ENCODE results near the gene FRRS1L.

FRRS1L gene, protein sequence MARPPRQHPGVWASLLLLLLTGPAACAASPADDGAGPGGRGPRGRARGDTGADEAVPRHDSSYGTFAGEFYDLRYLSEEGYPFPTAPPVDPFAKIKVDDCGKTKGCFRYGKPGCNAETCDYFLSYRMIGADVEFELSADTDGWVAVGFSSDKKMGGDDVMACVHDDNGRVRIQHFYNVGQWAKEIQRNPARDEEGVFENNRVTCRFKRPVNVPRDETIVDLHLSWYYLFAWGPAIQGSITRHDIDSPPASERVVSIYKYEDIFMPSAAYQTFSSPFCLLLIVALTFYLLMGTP

DNA sequence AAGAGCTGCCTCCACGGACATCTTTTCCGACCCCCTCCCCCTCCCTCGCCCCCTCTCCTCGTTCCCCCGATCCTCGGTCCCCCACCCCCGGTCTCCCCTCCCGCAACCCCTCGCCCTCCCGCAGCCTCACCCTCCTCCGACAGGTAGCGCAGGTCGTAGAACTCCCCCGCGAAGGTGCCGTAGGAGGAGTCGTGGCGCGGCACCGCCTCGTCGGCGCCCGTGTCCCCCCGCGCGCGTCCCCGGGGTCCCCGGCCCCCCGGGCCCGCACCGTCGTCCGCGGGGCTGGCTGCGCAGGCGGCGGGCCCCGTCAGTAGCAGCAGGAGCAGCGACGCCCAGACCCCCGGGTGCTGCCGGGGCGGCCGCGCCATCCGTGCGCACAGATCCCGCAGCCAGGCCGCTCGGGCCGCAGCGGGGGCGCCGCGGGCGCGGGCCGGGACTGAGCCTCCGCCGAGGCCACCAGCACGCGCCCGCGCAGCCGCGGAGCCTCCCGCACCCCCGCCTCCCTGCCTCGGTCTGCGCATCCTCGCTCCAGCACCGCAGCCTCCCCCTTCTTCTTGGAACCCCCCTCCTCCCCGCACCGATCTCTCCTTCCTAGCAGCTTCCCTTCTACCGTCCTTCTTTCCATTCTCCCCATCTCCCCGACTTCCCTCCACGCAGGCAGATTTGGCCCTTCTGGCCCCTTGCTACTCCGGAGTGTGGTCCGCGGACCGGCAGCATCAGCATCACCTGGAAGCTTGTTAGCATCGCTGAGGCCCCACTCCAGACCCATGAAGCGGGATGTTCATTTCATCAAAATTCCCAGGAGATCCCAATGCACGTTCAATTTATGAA is at the start of gene FRRS1L:
FRRS1L (minus strand) TSS at position 479 of the 831 bp plus-strand sequence; CDS start at position 368, 111 bp downstream.
- no peak for DNase-seq (ENCODE audit: low read depth in 3 of 3)

DNA sequence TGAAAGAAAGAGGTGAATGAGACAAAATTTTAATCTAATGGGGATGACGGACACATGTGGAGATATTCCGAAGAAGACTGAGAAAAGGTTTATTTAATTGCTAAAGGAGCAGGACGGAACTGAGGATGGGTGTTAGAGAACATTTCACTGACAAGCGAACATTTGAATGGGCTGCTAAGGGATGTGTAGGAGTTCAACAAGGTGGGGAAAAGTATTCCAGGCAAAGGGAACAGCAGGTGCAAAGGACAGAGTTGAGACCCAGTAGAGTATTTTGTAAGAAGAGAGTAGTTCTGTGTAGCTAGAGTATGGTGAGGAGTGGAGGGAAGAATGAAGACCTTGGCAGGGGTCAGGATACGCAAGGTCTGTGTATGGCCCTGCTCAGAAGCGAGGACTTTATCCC is 47.4 kb upstream of the FRRS1L start:
- no peak for DNase-seq (ENCODE audit: low read depth in 3 of 3)

DNA sequence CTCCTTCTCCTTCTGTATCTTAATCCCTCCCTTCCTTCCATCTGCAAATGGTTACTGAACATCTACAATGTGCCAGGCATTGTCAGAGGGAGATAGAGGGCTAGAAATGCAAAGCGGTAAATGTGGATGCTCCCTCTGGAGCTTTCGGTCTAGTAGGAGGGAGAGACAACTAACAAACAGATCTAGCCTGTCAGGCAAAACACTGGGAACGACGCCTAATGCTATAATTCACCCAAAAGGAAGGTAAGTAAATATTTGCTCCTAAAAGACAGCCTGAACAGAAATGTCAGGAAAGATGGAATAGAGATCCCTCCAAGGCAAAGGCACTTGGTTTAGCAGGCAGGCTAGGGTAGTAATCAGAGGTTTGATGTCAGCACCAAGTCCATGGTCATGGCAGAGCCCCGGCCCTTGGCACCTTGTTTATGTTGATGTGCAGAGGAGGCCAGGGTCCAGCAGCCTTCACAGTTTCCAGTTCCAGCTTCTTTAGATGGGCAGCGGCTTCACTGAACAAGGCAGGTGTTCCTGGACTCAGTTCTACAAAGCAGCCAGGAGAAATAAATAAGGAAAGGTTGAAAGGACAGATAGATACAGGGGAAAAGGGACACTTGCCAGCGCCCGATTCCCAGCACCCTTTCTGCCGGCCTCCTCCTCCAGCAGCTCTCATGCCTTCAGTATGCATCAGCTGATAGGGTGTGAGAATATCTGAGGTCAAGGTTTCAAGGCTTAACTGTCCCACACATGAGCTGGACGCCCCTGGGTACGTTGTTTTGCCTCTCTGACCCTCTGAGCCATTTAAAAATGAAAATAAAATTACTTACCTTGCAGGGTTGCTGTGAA is 46.5 kb upstream of the FRRS1L start:
- no peak for DNase-seq (ENCODE audit: low read depth in 3 of 3)

DNA sequence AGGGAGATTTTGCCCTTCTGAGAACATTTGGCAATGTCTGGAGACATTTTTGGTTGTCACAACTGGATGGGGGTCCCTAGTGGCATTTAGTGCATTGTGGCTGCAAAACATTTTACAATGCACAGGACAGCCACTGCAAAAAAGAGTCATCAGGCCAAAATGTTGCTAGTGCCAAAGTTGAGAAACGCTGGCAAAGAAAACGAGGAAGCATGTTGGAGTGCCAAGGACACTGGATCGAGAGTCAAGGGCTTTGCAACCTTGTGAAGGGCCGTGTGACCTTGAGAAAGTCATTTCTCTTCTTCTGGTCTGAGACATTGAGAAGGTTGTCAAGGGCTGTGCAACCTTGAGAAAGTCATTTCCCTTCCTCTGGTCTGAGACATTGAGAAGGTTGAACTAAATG is 45.7 kb upstream of the FRRS1L start:
- no peak for DNase-seq (ENCODE audit: low read depth in 3 of 3)

DNA sequence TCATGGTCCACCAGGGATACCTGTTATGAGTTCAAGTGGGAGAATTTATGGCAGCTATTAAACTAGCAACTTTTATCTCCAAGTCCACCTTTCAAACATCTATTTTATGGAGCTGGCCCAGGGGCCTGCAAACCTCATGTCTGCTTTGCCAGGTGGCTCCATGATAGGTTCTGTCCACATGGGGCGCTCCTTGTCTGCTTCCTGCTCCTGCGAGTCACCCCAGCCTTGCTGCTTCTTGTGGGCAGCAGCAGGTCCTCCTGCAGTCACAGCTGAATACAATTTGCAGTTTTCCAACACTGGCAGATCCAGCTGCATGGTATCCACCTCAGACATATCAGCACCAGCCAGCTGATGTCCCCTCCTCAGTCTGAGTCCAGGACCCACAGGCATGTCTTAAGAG is 39.6 kb upstream of the FRRS1L start:
- no peak for DNase-seq (ENCODE audit: low read depth in 3 of 3)

DNA sequence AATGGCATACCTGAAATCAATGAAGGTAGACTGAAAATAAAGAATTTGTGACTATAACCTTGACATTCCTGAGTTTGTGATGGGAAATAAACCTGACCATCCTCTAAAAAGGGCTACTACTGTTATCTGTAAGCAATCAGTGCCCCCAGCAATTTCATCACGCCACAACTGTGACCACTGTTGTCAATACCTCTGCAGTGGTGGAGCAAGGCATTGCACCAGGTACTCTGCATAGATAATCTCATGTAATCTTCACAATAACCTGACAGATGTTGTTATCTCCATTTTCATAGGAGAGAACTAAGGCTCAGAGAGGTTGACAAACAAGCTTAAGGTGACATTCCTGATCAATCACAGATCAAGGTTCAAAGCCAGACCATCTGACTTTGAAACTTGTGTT is 38.5 kb upstream of the FRRS1L start:
- no peak for DNase-seq (ENCODE audit: low read depth in 3 of 3)

DNA sequence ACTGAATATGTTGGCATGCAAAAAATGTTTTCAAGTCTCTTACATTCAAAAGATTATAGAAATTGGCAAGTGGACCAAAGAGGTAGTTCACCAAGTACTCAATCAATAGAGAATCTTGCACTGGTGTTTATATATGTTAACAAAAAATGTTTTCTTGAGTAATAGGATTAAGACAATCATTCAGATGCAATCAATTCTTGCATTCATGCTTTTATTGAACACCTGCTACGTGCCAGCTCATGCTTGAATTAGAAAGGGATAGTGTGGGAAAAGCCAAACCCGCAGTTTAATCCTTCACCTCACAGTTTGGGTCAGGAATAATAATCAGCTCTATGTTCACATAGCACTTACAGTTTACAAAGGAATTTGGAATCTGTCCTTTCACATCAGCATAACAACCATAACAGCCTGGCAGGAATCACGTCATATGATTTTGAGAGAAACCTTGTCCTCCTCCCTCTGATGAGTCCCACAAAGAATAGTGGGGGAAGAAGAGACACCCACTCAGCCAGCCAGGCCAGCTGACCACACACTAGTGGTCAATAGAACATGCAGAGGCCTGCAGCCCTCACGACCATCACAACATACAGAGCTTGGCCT is 36.8 kb upstream of the FRRS1L start:
- no peak for DNase-seq (ENCODE audit: low read depth in 3 of 3)

DNA sequence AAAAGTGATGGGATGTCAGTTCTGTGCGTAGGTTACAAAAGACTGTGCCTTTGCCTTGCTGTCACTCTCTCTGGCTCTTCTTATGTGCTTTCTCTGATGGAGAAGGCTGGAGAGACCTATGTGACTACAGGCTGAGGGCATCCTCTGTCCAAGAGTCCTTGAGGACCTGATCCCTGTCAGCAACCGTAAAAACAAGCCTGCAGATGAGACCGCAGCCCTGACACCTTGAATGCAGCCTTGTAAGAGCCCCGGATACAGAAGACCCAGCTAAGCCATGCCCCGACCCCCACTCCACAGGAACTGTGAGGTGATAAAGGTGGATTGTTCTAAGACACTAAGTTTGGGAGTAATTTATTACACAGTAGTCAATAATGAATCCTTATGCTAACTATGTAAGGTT is 32.6 kb upstream of the FRRS1L start:
- DNase-seq (ENCODE audit: low read depth in 3 of 3): no peak

DNA sequence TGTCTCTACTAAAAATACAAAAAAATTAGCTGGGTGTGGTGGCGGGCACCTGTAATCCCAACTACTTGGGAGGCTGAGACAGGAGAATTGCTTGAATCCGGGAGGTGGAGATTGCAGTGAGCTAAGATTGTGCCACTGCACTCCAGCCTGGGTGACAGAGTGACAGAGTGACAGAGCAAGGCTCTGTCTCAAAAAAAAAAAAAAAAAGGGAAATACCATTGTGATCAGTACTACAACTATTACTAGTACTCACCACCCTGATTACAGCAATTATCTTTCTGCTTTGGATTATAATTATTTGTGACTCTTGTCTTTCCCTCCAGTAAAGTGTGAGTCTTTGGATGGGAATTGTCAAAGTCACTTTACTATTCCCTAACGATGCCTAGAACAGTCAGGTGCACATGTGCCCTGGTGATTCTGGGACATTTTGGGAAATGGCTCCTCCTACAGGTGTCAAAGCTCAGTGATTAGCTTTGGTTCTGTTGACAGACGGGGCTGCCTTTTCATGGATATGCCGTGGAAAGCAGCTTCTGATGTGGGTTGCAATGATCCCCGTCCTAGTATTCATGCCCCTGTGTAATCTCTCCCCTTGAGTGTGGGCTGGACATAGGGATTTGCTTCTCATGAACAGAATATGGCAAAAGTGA is 31.8 kb upstream of the FRRS1L start:
- DNase-seq (ENCODE audit: low read depth in 3 of 3): no peak

DNA sequence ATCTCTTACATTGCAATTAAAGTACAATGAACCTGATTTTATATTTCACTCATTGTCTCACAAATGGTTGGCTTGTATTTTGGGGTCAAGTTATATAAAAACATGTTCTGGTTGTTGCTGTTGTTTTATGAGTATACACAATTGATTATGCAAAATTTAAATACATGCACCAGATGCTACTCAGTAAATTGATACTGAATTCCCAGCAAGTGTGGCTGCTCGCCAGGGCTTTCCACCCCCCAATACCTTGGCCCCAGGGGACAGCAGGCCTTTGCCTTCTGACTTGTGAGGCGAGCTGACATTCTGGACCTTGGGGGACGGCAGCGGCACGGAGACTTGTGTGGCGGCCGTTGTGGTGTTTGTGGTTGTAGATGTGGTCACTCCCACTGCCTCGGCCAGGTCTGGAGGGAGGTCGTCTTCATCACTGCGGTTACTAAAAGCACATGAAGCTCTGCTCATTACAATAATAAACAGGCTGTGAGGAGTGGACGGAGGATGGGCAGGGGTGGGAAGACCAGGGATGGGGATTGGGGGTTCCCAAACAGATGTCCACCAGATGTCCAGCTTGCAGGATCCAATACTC is 27.0 kb upstream of the FRRS1L start:
- no peak for DNase-seq (ENCODE audit: low read depth in 3 of 3)

DNA sequence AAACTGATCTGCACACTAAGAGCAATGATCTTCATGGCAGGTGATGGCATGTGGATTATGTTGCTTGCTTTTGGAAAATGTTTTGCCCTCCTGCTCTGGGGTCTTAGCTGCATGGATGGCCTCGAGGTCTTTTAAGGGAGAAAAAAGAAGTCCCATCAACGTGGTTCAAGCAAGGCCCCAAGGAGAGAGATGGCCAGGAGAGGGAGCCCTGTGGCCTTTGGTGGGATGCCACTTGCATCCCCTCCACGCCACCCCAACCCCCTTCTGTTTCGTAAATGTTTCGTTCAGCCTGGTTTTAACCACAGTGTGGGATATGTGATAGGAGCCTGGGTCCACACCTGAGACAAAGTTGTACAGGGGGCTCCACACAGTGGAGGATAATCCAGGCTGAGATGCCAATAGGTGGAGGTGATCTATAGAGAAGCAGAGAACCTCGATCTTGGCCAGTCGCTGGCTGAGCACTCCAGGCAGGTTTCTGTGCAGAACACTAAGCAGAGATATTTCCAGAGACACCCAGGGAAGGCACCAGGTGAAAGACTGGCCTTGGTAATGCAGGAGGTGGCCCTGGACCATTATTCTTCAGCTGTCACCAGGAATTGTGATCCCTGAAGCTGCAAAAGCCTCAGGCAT is 25.8 kb upstream of the FRRS1L start:
- no peak for DNase-seq (ENCODE audit: low read depth in 3 of 3)

DNA sequence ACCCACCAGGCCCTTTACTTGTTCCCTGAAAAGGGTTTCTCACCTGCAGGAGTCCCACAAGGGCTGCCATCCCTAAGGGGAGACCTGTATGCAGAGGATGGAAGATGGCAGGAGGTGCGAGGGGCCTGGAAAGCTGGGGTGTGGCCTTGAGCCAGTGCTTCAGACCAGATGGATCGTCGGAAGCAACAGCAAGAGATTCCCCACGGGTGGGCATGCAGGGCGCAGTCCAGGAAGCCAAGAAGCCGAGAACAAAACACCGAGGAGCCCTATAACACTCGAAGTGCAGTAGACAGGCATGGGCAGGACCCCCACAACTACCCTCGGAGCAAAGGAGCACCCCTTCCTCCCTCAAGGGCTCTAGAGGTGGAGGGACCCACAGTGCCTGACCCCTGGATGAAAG is 24.7 kb upstream of the FRRS1L start:
- DNase-seq (ENCODE audit: low read depth in 3 of 3): no peak

DNA sequence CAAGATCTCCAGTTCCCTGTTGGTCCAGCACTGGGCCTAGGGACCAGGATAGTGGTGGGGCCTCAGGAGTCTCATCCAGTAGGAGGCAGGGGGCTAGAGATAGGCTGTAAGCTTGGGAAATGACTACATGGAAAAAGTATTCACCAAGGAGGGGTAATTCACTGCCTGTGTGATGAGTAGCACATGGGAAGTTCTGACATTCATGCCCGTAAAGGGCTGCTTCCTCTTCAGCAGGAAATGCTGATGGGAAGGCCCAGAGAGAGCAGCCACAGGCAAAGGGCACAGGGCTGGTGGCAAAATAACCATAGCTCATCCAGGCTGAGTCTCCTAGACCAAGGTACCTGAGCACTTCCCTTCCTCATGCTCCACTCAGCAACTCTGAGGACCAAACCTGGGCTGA is 23.1 kb upstream of the FRRS1L start:
- no peak for DNase-seq (ENCODE audit: low read depth in 3 of 3)

DNA sequence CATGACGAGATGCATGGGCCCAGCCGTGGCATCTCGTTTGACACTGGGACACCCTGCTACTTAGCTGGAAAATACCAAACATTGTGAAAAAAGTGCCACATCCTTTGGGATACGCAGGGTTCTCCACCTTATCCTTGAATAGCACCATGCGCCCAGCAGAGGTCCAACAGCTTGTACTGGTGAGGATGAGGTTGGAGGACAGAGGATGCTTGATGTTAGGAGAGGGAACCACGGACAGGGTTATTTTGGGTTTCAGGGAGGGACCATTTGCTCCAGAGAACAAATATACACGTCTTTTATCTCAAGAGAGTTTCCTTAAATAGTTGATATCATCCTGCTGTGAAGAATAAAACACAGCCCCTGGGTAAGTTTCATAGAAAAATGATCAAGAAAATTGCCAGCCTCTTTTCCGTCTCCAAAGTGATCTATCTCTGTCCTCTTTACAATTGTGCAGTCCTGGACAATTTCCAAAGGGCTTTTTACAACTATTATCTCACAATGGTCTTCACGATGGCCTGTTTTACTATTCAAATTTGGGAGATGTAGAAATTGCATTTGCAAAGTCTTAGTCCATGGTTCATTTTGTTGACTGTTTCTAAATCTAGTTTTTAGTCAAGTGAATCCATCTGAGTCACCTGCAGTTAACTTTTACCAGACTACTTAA is 19.9 kb upstream of the FRRS1L start:
- no peak for DNase-seq (ENCODE audit: low read depth in 3 of 3)

DNA sequence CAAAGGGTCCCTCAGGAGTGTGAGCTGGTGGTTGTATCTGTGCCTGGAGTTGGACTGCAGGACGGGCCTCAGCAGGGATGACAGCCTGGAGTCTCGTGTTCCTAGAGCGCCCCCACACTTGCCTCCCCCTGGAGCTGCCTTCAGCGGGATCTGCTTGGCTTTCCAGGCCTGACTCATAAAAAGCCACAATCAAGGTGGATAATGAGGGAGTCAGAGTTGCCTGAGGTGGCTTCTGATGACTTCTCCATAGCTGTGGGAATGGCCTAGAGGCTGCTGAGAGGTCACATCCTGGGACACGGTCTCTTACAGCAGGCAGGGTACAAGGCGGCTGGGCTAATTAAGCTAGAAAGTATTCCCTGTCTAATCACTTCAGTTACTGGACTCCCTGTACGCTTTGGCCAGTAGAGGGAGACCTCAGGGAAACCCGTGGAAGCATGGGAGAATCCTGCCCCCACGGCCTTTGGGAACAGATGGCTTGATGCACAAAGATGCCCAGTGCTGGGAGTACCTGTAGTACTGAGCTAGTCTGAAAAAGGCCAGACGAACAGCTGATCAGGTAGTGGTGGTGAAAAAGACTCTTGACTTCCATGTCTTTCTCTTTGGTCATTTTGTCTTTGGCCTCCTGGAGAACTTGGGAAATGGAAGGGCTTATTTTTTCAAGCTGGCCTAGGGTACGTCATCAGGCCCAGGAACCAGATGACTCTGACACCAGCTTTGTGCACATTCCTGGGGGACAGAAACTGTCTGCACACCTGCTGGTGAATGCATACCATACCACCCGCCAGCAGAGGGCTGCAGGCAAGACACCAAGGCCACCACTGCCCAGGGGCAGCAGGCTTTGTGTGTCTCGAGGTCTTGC is 16.1 kb upstream of the FRRS1L start:
- no peak for DNase-seq (ENCODE audit: low read depth in 3 of 3)

DNA sequence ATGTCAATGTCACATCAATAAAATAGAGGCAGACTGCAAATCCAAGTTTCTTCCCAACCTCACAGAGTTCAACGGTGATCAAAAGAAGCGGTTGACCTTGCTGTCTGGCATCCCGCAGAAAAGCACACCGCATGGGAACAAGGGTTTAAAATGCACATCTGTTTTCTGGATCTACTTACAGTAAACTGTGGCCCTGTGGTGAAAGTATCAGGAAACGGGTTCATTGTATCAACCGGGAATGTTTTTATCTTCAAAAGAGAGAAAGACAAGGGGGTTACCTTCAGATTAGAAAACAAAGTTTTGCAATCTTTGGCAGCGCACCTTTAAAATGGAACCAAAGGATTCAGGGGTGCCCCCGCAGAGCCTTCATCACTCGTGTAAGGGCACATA is 15.5 kb upstream of the FRRS1L start:
- DNase-seq (ENCODE audit: low read depth in 3 of 3): no peak

DNA sequence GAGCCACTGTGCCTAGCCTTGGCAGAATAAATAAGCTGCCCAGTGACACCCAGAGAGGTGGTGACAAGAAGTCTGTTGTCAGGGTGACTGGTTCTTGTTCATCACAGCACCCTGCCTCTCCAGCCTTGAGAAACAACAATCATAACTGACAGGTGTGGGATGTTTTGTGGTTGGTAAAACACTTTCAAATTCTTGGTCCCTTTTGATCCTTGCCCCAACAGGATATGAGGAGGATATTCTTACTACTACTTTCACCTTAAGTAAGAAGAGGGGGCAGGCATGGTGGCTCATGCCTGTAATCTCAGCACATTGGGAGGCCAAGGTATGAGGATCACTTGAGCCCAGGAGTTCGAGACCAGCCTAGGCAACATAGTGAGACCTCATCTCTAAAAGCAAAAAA is 14.2 kb upstream of the FRRS1L start:
- no peak for DNase-seq (ENCODE audit: low read depth in 3 of 3)

DNA sequence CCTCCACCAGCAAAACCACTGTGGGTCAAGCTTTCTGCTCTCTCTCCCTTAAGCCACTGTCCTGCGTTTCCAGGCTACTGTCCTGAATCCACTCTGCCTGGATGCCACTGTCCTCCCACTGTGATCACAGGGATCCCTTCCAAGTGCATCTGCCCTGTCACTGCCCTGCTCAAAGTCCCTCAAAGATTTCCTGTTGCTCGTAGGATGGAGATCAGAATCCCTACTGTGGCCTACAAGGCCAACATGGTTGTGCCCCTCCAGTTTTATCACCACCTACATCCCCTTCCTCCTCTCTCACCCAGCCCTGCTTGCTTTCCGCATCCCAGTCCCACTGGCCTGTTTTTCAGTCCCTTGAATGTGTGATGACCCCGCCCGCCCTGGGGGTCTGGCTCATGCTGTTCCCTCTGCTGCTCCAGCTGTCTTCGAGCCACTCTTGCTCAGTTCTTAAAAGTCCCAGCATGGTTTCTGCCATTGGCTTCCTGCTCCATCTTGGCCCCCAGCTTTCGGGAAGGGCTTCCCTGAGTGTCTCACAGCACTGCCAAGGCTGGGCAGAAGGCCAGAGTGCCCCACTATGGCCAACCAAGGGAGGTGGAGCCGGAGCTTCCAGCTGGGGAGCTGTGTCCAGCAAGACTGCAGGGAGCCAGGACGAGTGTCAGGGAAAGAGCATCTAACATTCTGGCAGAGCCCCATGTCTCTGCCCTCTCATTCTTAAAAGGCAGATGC is 12.9 kb upstream of the FRRS1L start:
- DNase-seq (ENCODE audit: low read depth in 3 of 3): no peak

DNA sequence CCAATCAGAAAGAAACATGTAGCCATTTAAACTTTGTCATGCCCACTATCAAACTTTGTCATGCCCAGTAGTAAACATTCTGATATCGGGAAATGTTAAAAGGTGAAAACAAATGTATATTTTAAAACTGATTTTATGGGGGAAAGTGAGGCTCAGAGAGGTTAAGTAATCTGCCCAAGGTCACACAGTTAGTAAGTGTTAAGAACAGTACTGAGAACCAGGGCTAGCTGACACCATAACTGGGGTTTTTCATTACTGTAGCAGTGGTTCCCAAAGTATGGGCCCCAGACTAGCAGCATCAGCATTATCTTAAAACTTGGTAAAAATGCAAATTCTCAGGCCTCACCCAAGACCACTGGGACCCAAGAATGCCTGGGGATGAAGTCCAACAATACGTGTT is 9.9 kb upstream of the FRRS1L start:
- DNase-seq (ENCODE audit: low read depth in 3 of 3): no peak
